H1 (cell line): ENCODE data around the gene PCDHGA1. TPM values are rescaled to one million over a fixed set of nuclear protein-coding genes. Genes with fewer than 3 reads are reported as not detected.

Experiments
- ATF3 ChIP-seq: IDR thresholded peaks from 2 replicates; pipeline ENCODE4 v1.6.1; 2011; ENCODE audit warnings: low read depth, mild to moderate bottlenecking, low read length; ENCODE audit not compliant: insufficient read depth
- CHD7 ChIP-seq: fragments of 300-600 bp; sonication (generic); IDR thresholded peaks from 2 replicates; pipeline ENCODE4 v1.7.1; 2012; ENCODE audit warnings: low read length, moderate library complexity, mild to moderate bottlenecking, inconsistent platforms; ENCODE audit not compliant: insufficient replicate concordance
- EP300 ChIP-seq, 2 experiments: IDR thresholded peaks; 1 replicate in 1 of 2; 2 replicates in 1 of 2; pipeline ENCODE4 v1.6.1; 2011 to 2012; ENCODE audit warnings: low read depth in 2 of 2, low read length in 2 of 2, mild to moderate bottlenecking in 2 of 2, borderline replicate concordance in 1 of 2, inconsistent platforms in 1 of 2, moderate library complexity in 1 of 2
- MAFK ChIP-seq: IDR thresholded peaks from 2 replicates; pipeline ENCODE4 v1.6.1; 2012; ENCODE audit warnings: low read depth, mild to moderate bottlenecking, improper control_type of control experiment, low read length
- RAD21 ChIP-seq, 2 experiments: IDR thresholded peaks in 1 of 2; conservative IDR thresholded peaks in 1 of 2; 2 replicates each; pipeline ENCODE4 v1.6.1; 2011; ENCODE audit warnings: low read depth in 2 of 2, low read length in 2 of 2, improper control_type of control experiment in 1 of 2, inconsistent platforms in 1 of 2, mild to moderate bottlenecking in 1 of 2, moderate library complexity in 1 of 2
- SP1 ChIP-seq: IDR thresholded peaks from 2 replicates; pipeline ENCODE4 v1.6.1; 2011; ENCODE audit warnings: low read depth, low read length
- TAF1 ChIP-seq: IDR thresholded peaks from 2 replicates; pipeline ENCODE4 v1.6.1; 2011; ENCODE audit warnings: mild to moderate bottlenecking, low read depth, low read length
- TEAD4 ChIP-seq: IDR thresholded peaks from 2 replicates; pipeline ENCODE4 v1.6.1; 2012; ENCODE audit warnings: low read depth, low read length, inconsistent platforms, mixed read lengths
- ZNF274 ChIP-seq: IDR thresholded peaks from 2 replicates; pipeline ENCODE4 v1.7.0; 2012; ENCODE audit warnings: low read length, borderline replicate concordance; ENCODE audit errors: extremely low read depth
- polyA plus RNA-seq, 7 experiments: library from polyadenylated mRNA; depleted of rRNA in 3 of 7; stranded (reverse) in 5 of 7; unstranded in 2 of 7; fragments of >200 nt in 5 of 7; fragments of 200-250 nt in 2 of 7; gene quantifications; 1 replicate in 5 of 7; 2 replicates in 1 of 7; 4 replicates in 1 of 7; pipeline versions ENCODE4 v1.2.1 to v1.2.3, GENCODE V29; 2011 to 2013; ENCODE audit warnings: missing spikeins in 2 of 7, mixed read lengths in 2 of 7
- total RNA-seq: library from RNA; stranded (reverse); fragmentation: NEBNext Ultra II Directional; extraction: Animal tissue kit (Norgen Biotek cat#: 25700); gene quantifications from 2 replicates; pipeline ENCODE4 v1.2.1, GENCODE V29; 2021

The PCDHGA1 gene
- total and polyA plus RNA-seq, 2 of the 8 experiments (the other 6 are each of a cell fraction or from before 2014, with no cell fraction given) = 0.57 to 0.89 TPM

- TF ChIP-seq CHD7 (no peak), MAFK (no peak), TAF1 (peak; percentile 67), SP1 (peak; percentile 81), RAD21 (IDR thresholded peaks at IDR 0.05 in 1 of 2, conservative IDR thresholded peaks at IDR 0.05 in 1 of 2; ENCODE audit: low read depth in 2 of 2, low read length in 2 of 2) (peak; percentile 75 to 76), EP300 (IDR thresholded peaks at IDR 0.05; ENCODE audit: borderline replicate concordance in 1 of 2, low read depth in 2 of 2, low read length in 2 of 2) (peak in 1 of 2 experiments; percentile 73; a peak in 1 of 3 replicates), ATF3 (peak; percentile 50; the same call in 1 of the 2 replicates), ZNF274 (no peak), TEAD4 (no peak; the same call in 1 of the 2 replicates)
These were observed 230.6 kb downstream of the PCDHGA1 start (continued) for GRCh38 chr5:141560725-141561483.
